IPS DF 4.7 (cell line): Measurements from ENCODE around the gene DLGAP1.
"Not testable (repeated sequence)": the region's sequence is repeated elsewhere in the genome, so short reads cannot be mapped to it uniquely, and the experiment has no call there.

Source experiments
- DNase-seq: peaks from one replicate; pipeline ENCODE4 v3.0.0-alpha.2; 2013; ENCODE audit warnings: low spot score; ENCODE audit errors: extremely low read depth

Gene DLGAP1

DNA sequence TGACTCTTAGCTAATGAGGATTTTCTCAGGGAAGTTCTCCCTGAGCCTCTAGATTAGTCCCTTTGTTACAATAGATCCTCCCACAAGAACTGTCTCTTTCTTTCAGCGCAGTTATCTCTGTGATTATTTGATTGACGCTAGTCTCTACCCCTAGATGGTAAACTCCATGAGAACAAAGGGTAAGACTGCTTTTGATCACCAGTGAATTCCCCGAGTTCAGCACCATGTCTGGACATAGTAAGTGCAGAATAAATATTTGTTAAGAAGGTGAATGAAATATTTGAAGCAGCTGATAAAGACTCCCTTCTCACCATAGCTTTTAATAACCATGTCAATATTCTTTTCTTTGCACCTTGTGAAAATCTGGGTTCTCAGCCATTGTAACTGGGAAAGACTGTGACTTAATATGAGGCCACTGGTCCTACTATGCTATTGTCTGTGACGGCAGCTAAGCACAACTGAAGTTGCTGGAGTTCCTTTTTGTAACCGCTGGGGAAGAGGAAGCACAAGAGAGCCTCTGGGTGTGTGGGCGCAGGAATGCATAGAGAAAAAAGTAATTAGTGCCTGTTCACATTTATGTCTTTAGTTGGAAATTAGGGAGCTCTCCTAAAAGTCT is 790.4 kb downstream of the DLGAP1 start:
- DNase-seq: no peak

DNA sequence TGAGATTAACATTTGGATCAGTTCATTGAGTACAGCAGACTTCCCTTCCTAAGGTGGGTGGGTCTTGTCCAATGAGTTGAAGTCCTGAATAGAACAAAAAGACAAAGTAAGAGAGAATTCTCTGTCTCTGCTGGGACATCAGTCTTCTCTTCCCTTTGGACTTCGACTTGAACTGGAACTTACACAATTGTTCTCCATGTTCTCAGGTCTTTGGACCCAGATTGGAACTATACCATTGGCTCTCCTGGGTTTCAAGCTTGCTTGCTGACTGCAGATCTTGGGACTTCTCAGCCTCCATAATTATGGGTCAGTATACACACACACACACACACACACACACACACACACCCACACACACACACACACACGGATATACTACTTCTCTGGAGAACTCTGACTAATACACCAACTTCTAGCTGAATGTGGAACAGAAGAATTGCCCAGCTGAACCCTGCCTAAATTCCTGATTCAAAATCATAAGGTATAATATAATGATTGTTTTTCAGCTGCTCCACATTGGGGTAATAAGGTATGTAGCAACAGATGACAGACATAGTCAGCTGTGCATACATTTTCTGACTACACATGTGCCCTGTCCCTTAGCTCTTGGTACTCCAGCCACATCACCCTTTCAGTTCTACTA is 791.1 kb downstream of the DLGAP1 start:
- DNase-seq: no peak

DNA sequence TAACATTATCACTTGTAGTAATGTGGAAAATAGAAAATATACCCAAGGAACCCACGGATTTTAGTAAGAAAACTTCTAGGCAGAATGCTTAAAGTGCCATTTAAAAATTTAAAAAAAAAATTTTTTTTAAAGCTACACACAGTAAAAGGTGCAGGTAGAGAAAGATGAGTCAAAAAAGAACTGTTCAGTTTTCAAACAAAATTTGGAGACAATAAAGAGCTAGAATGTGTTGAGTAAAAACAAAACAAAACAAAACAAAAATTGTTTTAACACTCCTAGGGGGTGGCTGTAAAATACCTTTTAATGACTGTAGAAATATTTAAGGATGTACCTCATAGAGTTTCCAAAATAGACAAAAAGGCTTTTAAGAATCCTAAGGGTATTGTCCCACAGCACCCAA is 793.1 kb downstream of the DLGAP1 start:
- no peak for DNase-seq

DNA sequence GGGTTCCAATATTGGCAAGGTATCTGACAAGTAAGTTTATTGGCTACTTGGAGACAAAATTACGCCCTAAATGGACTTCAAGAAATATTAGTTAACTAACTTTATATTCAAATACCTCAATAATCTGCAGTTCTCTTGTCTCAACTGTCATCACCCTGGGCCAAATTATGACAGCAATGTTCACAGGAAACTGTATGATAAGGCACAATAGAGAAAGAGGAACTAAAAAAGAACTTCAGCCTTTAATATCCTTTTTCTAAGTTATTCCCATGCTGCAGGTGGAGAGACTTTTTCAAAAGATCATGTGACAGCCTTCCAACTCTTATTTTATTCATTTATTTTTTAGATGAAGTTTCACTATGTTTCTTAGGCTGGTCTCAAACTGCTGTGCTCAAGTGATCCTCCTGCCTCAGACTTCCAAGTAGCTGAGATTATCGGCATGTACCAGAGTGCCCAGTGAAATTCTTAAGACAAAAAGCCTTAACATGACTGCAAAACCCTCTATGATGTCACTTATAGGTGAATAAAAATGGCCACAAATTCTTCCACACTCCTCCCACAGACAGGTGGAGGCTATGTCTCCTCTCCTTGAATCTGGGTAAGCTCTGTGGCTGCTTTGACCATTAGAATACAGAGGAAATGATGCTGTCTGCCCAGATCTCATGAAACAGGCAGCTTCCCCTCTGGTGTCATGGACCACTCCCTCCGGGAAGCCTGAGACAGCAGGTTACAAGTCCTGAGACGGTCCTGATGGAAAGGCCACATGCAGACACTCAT is 794.2 kb downstream of the DLGAP1 start:
- no peak for DNase-seq

DNA sequence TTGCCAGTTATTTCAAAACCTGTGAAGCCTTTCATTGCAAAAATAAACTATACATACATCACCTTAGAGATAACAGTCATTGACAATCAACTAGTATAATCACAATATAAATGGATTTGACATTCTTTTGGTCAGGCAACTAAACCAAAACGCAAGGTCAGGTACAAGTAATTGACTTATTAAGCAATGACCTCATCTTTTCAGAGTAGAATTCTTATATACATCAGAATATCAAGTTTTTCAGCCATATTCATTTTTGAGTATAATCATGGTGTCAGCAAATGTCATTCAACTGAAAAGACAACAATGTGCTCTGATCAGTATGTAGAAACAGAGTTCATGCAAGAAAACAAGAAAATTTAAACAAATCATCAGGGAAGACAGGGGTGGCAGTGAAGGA is 796.6 kb downstream of the DLGAP1 start:
- DNase-seq: no peak

DNA sequence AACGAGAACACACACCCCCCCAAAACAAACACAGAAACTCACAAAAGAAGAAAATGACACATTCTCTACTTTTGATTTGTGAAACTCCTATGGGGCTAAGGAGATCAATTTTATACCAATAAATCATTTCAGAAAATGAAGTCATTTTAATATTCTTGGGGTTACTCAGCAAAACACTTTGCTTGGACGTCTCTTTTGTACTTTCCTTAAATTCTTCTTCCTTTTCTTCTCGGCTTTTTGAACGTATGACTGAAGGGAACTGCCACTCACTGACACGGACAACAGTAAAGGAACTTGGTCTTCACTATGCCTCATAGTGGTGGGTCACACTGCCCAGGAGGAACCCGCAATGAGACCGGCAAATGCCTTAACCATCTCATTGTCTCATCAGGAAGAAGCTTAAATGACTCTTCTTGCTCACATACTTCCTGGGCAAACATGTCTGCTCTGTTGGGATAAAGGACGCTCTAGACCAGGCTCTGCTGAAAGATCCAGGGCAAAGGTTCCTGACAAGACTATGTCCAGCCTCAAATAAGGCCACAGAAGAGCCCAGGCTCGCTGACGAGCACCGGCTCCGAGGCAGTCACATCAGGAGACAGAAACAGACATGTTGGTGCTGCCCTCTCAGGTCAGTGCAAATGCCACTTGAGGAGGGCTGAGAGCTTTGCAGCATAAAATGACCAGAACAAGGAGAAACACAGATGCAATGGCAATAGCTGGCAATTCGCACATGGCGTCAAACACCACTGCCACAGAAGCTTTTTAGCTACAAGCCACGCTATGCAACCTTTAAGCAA is 799.7 kb downstream of the DLGAP1 start:
- DNase-seq: no peak

DNA sequence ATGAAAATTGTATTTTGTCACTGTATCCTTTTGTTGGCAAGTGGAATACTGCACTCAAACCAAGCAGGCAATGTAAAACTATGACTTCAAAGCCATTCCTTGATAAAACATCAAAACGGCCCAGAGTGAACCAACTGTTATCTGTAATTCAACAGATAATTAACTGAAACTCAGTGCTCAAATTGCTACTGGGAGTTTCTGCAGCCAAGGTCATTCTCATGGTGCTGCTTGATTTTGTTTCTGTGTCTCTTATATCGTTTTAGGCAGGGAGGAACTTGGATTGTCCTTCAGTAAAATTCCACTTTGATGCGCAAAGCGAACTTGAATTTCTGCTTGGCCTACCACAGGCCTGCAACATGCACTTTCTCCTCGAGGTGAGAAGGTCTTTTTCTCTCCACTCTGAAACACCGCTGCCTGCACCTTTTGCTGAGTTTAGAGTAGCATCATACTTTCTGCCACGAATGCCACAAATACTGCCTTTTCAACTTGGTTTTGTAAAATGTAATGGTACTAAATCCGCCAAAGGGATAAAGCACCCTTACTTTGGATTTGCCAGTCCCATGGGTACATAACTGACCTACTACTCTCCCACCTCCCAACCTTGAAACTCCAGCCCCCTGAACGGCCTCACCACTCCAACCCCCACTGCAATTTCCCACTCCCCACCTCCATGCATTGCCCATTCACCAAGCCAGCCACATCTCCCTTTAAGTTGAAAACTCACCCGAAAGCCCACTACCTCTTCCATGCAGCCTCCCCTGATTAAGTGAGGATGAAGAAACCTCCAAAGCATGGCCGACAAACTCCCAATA is 800.5 kb downstream of the DLGAP1 start:
- no peak for DNase-seq

DNA sequence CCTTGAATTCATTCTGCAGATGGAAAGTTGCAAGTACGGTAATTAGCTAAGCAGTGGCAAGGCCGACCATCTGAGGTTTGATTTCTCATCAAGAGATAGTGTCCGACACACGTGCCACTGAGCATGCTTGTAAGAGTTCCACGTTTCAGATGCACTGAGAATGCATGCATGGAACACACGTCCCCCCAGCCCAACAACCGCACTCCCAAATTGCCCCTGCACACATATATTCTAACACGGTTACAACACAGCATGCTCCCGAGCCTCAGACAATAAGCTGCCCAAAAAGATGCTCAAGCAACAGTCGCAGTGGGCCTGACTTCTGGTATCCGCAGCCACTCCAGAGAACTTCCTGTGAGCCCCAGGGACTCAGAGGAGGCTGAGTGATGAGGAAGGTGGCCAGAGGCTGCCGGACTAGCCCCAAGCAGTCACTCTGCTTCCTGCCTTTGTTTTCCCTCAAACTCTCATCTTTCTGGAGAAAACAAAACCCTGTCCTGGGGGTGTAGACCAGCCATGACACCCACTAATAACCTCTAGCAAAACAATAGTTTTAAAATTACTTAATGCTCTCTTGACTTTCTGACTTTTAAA is 801.2 kb downstream of the DLGAP1 start:
- DNase-seq: no peak

DNA sequence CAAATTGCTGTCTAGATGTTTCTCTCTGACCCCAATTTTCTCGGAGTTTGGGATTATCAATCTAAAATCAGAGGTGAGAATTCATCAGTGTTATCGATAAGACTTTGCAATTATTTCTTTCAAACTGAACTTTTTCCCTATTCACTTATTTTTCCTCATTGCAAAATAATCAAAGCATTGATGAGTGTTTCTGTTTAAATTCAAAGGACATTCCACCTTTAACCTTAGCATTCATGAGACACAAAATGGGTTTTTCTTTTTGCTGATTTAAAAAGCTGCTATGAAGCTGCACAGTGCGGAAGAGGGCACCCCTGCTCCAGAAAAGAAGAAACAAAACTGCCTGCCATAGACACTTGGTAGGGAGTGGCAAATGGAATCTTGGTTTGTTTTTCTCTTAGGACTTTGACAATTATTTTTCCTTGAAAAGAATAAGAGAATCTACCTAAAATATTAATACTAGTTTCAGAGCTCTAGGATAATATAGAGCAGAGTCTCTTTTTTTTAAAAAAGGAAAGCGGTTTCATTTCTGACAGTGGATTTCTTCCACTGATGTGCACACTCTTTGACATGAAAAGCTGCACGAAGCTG is 801.8 kb downstream of the DLGAP1 start:
- no peak for DNase-seq

DNA sequence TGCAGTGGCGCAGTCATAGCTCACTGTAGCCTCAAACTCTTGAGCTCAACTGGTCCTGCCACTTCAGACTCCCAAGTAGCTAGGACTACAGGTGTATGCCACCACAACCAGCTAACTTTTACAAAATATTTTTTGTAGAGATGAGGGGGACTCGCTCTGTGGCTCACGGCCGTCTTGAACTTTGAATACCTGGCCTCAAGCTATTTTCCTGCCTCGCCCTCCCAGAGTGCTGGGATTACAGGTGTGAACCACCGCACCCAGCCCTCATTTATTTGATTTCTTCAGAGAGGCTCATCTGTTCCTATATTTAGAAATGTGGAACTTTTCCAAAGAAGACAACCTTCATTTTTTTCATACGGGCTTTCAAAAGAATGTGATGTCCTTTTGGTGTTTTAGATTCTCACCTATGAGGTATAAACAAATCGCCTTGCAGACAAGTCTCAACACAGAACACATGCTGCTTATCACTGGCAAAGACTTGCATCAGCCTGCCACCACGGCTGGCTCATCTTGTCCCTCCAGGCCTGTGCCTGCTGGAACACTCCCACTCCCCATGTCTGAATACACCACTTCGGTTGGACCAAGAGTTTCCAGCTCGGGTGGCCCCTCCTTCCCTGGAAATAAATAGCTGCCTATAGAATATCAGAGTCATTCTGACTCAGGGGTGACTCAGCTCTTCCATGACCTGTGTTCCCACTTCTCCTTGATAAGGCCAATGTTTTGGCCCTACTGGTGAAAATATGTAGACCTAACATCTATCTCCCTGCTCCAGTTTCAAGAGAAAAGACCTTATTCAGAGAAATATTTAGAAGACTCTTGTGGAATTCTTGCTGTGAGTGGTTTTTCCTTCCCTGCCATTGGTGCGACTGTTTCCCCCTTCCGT is 802.5 kb downstream of the DLGAP1 start:
- no peak for DNase-seq

DNA sequence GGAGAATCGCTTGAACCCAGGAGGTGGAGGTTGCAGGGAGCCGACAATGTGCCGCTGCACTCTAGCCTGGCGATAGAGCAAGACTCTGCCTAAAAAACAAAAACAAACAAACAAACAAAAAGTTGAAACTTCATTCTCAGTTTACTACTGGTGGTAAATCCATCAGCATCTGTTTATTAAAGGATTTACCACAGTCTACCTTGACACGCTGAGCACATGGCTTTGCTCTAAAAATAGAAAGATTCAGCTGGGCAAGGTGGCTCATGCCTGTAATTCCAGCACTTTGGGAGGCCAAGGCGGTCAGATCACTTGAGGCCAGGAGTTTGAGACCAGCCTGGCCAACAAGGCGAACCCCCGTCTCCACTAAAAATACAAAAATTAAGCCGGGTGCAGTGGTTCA is 803.8 kb downstream of the DLGAP1 start:
- DNase-seq: no peak

DNA sequence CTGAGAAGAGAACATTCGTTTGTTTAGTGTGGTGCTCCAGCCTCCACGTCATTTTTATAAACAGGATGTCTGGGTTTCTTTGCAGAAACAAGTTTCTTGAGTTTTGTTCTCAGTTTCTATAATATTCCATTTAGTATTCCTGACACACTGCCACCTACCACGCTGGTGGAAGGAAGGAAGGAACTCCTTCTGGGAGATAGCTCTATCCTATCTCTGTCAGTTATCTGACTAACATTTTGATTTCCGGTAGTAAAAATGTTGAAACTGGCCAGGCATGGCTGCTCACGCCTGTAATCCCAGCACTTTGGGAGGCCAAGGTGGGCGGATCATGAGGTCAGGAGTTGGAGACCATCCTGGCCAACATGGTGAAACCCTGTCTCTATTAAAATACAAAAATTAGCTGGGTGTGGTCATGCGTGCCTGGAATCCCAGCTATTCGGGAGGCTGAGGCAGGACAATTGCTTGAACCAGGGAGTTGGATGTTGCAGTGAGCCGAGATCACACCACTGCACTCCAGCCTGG is 804.5 kb downstream of the DLGAP1 start:
- not testable (repeated sequence) for DNase-seq

DNA sequence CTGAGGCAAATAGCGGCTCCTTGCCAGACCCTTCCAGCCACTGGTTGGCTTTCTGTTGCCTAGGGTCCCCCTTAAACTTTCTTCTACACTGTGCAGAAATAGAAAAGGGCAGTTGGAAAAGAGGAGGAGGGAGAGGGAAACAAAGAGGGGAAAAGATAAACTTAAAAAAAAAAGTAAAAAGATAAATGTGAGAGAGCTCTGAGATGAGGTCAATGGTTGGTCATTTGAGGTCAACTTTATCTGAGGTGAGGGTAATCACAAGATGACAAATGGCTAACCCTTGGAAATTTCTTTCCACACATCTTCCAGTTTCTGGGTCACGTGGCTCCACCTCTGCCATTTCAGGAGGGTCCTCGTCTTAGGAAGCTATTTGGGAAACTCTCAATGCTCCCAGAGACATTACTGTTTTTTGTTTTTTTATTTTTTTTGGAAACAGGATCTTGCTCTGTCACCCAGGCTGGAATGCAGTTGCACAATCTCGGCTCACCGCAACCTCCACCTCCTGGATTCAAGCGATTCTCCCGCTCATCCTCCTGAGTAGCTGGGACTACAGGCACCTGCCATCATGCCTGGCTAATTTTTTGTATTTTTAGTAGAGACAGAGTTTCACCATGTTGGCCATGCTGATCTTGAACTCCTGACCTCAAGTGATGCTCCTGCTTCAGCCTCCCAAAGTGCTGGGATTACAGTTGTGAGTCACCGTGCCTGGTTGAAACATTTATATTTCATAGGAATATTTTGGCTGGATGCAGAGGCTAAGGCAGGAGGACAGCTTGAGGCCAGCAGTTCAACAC is 805.3 kb downstream of the DLGAP1 start:
- DNase-seq: no peak

DNA sequence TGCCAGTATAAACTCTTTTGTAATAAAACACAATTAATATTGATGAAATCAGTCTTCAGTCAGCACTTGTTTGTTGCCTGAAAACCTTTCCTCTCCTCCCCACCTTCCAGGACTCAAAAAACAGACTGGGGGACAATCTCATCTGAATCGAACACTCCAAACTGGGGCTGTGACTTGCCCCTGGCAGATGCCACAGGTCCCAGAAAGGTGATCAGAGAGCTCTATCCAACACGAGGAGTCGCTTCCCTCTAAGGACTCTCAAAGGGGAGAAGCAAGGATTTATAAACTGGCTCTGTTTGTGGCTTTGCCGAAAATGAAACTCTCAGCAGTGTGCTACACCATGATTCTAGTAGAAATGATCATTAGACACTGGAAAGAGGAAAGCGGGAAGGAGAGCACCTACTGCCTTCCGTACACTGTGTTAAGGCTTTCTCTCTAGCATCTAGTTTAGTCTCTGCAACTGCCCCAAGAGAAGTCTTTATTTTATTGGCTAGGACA is 805.9 kb downstream of the DLGAP1 start:
- DNase-seq: no peak

DNA sequence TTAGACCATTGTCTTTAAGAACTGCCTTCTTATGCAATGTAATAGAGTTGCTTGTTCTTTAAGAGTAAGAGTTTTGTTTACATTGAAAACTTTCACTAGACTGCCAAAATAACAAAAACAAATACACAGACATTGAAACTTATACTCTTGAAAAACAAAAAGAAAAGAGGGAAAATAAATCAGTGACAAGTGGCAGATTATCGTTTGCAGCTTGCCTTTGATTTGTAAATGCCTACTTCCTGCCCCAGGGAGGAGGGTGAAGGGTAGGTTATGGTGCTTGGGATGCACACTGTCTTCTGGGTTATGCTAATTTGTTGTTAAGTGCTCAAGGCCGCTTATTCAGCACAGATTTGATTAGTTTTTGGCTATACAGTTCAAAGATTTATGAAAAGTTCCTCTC is 806.5 kb downstream of the DLGAP1 start:
- DNase-seq: no peak

DNA sequence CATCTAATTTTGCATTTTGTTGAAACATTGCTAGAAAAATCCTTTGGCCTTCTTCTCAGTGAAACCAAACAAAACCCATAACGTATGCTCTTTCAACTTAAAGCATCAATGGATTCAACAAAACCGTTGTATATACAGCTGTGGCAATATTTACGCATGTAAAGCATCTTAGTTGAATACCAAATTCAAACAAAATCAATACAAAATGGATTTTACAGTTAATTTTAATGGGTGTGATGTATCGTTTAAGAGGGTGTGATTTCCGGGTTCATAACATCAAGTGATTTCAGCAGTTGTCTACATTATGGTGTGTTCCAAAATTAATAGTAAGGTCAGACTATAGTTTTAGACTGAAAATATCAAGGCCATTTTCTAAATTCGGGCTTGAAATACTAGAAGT is 806.9 kb downstream of the DLGAP1 start:
- no peak for DNase-seq

DNA sequence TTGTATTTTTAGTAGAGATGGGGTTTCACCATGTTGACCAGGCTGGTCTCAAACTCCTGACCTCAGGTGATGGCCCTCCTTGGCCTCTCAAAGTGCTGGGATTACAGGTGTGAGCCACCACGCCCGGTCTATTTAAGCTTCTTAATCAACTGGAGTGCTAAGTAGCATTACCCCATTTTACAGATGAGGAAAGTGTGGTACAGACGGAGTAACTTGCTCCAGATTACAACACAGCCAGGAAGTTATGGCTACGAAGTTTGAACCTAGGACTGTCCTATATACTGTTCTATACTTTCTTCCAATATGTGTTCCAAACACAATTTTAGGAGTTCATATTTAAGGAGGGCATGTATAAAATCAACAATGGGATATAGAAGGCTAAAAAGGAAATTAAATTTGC is 807.5 kb downstream of the DLGAP1 start:
- no peak for DNase-seq
